Thoracic aorta (tissue), 2 donors: Measurements from ENCODE around the gene MSANTD7. TPM values are rescaled to one million over a fixed set of nuclear protein-coding genes. Genes with fewer than 3 reads are reported as not detected.

Experiments used
- ATAC-seq: fragments of 150-250 bp; one replicate; pipeline ENCODE4 v1.8.0; 2017; ENCODE audit warnings: low read depth; ENCODE audit not compliant: insufficient number of reproducible peaks, low FRiP score
- DNase-seq: peaks from one replicate; pipeline ENCODE4 v3.0.0-alpha.2; 2020; ENCODE audit warnings: low spot score
- H3K27ac ChIP-seq, 2 donors: fragments of 200-600 bp; sonication (generic); 1 replicate in 1 of 2; 2 replicates in 1 of 2; pipeline ENCODE4 v1.5.1; 2016; ENCODE audit warnings: mild to moderate bottlenecking in 2 of 2, moderate library complexity in 2 of 2
- H3K27me3 ChIP-seq: fragments of 200-600 bp; sonication (generic); replicated peaks from 2 replicates; pipeline ENCODE4 v1.6.0; 2016; ENCODE audit warnings: mild to moderate bottlenecking; ENCODE audit not compliant: insufficient read depth
- H3K36me3 ChIP-seq: fragments of 200-600 bp; sonication (generic); one replicate; pipeline ENCODE4 v1.5.1; 2016
- H3K4me1 ChIP-seq, 2 donors: fragments of 200-600 bp; sonication (generic); 1 replicate in 1 of 2; 2 replicates in 1 of 2; pipeline versions ENCODE4 v1.5.1 to v1.6.0; 2016; ENCODE audit warnings: low read depth in 2 of 2, mild to moderate bottlenecking in 1 of 2; ENCODE audit not compliant: control insufficient read depth in 1 of 2
- H3K4me3 ChIP-seq: fragments of 200-600 bp; sonication (generic); 2 replicates; pipeline ENCODE4 v1.5.1; 2016; ENCODE audit warnings: mild to moderate bottlenecking
- H3K9me3 ChIP-seq: fragments of 200-600 bp; sonication (generic); 2 replicates; pipeline ENCODE4 v1.5.1; 2016
- CTCF ChIP-seq: fragments of 200-600 bp; sonication (generic); IDR thresholded peaks from one replicate; pipeline ENCODE4 v1.5.1; 2019; ENCODE audit warnings: antibody characterized with exemption
- total RNA-seq, 2 donors: library from RNA; depleted of rRNA; stranded (reverse); fragments of >200 nt; gene quantifications; one replicate each; pipeline versions ENCODE4 v1.1.0 to v1.2.3, GENCODE V29; 2016

Gene MSANTD7
- total RNA-seq, 2 donors from 2014 or later = 6.4 to 10.6 TPM

- ATAC-seq = peak; percentile 60
- Histone ChIP-seq H3K4me3 (no peak overlapping the region), H3K36me3 (no peaks in the 10 kb centered on the region)
These were observed 17.9 kb upstream of the MSANTD7 start for GRCh38 chr10:14820010-14820774.

GRCh38 chr10:14820775-14821154, 17.3 kb upstream of the MSANTD7 start:
- Histone ChIP-seq H3K4me1 (peaks cover 0 to 14% of the 10 kb centered on the region in 2 donors), H3K9me3 (no peaks in the 10 kb centered on the region), H3K27me3 (no peaks in the 10 kb centered on the region), H3K27ac (no peak overlapping the region), H3K36me3 (no peaks in the 10 kb centered on the region), H3K4me3 (no peak overlapping the region)
- no peak for TF ChIP-seq CTCF
- ATAC-seq = no peak
- DNase-seq = no peak

More at GRCh38 chr10:14820010-14820774, 17.9 kb upstream of the MSANTD7 start:
- no peak for TF ChIP-seq CTCF
- DNase-seq = no peak
- Histone ChIP-seq H3K27me3 (no peaks in the 10 kb centered on the region), H3K9me3 (no peaks in the 10 kb centered on the region), H3K4me1 (peaks cover 0 to 14% of the 10 kb centered on the region in 2 donors), H3K27ac (no peak overlapping the region)

GRCh38 chr10:14821635-14822375, 16.3 kb upstream of the MSANTD7 start:
- TF ChIP-seq CTCF = no peak
- Histone ChIP-seq H3K36me3 (no peaks in the 10 kb centered on the region), H3K27ac (no peak overlapping the region), H3K4me3 (no peak overlapping the region), H3K27me3 (no peaks in the 10 kb centered on the region), H3K9me3 (no peaks in the 10 kb centered on the region), H3K4me1 (peaks cover 0 to 14% of the 10 kb centered on the region in 2 donors)
- DNase-seq (no peak), ATAC-seq (no peak)

- Histone ChIP-seq H3K27ac (no peak overlapping the region), H3K9me3 (no peaks in the 10 kb centered on the region), H3K4me3 (no peak overlapping the region), H3K27me3 (no peaks in the 10 kb centered on the region), H3K4me1 (peaks cover 0 to 14% of the 10 kb centered on the region in 2 donors), H3K36me3 (no peaks in the 10 kb centered on the region)
- peak; percentile 47 for TF ChIP-seq CTCF
- DNase-seq (no peak), ATAC-seq (no peak)
These were observed 15.0 kb upstream of the MSANTD7 start for GRCh38 chr10:14822879-14823755.
